ENCODE results near the gene TBC1D23.
"Not testable (repeated sequence)": the region's sequence is repeated elsewhere in the genome, so short reads cannot be mapped to it uniquely, and the experiment has no call there.

TBC1D23 gene

DNA sequence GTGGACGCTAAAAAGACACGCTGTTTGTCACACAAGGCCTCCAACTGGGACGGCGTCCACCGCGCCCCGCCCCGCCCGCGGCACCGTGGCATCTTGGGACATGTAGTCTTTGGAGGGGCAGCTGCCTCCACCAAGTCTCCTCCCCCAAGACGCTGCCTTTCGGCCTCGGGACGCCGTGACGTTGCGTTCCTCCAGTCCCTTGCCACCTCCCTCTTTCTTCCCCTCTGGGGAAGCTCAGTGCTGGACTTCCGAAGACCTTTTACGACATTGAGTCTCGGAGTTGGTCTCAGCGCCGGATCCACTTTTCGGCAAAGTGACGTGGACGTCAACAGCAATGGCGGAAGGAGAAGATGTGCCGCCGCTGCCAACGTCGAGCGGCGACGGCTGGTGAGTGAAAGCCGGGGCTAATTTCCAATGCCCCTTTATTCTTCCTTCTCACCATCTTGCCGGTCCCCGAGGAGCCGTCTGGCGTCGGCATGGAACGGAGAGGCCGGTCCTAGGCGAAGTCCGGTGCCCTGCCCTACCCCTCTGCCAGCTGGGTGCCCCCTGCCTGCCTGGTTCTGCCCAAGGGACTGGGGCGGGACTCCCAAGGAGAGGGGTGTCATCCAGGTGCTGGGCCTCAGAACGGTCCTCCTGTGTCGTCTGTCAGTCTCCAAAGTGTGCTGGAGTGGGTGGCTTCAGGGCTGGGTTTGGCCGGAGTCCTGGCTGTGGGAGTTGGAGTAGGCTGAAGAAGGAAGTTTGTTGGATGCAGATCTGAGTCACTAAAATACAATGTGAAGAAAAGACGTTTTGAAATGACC lies at the start of gene TBC1D23:
TBC1D23 (plus strand) TSS at position 308 of the 800 bp plus-strand sequence; CDS start at position 335, 27 bp downstream.
- H3K4me1 Mint-ChIP-seq, result peaks cover 52% of the 10 kb centered on the region
- peak; percentile 96 for DNase-seq

DNA sequence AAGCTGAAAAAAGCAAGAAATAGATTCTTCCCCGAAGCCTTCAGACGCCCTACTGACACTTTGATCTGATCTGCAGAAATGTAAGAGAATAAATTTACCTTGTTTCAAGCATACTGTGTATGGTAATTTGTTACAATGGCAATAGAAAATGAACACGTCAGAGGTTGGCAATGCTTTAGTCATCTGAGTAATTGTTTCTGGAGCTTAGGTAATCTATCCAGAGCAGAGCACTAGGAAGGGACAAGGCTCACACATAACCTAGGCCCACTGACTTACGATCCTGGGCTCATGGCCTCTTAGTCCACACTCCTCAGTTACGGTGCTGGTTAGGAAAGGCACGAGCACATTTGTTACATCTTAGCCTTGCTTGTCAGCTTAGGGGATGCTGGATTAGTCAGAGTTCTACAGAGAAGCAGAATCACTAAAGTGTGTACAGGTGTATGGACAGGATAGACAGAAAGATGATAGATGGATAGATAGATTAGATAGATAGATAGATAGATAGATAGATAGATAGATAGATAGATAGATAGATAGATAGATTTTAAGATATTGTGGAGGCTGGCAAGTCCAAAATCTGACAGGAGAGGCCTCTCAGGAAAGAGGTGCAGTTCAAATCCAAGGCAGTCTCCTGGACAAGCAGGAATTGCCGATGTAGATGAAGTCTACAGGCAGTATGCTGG lies 46.8 kb upstream of the TBC1D23 start:
- Mint-ChIP-seq H3K4me1 (peaks cover 11% of the 10 kb centered on the region), H3K27ac (no peak overlapping the region), H3K4me3 (no peak overlapping the region), H3K36me3 (ENCODE audit: low read depth) (no peaks in the 10 kb centered on the region), H3K9me3 (peaks cover 5% of the 10 kb centered on the region), H3K27me3 (peaks cover 4% of the 10 kb centered on the region)
- DNase-seq, result no peak
- ATAC-seq, result no peak

More for the DNA sequence above, at the start of gene TBC1D23:
- Mint-ChIP-seq H3K4me3 (peak within 1 kb of the TSS; percentile 93), H3K27me3 (no peaks in the 10 kb centered on the region), H3K36me3 (ENCODE audit: low read depth) (no peaks in the 10 kb centered on the region), H3K9me3 (no peaks in the 10 kb centered on the region), H3K27ac (peak within 1 kb of the TSS; percentile 93)
- ATAC-seq, result peak; percentile 100

DNA sequence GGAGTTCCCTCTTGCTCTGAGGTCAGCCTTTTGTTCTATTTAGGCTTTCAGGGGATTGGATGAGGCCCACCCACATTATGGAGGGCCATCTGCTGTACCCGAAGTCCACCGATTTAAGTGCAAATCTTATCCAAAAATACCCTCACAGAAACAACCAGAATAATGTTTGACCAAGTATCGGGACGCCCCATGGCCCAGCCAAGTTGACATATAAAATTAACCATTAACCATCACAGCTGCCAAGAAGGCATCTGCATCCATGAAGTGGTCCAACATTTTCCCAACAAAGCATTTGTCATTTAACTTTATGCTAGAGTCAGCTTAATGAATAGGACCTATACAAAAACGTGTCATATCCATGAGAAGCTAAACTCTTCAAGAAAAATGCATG lies 46.2 kb upstream of the TBC1D23 start:
- no peak for DNase-seq
- Mint-ChIP-seq H3K27me3 (peaks cover 9% of the 10 kb centered on the region), H3K9me3 (peaks cover 9% of the 10 kb centered on the region), H3K4me1 (peaks cover 10% of the 10 kb centered on the region), H3K36me3 (ENCODE audit: low read depth) (no peaks in the 10 kb centered on the region), H3K27ac (no peak overlapping the region), H3K4me3 (no peak overlapping the region)
- ATAC-seq, result no peak

DNA sequence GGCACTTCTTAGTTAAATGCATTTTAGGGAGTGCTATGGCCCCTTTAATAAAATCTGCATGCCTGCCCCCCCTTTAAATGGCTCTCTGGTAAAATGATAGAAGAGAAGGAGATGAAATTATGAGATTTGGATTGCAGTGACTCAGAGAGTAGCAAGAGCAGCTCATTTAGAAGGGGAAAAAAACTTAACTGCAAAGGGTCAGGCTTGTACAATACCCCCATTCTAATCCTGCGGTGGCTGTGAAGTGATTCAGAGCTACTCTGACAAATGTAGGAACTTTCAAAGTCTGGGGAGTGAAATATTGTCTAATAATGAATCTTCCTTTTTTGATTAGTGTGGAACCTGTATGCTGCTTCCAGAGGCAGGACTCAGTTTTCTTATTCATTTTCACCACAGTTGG lies 44.1 kb upstream of the TBC1D23 start:
- Mint-ChIP-seq H3K4me1 (no peaks in the 10 kb centered on the region), H3K27me3 (peaks cover 14% of the 10 kb centered on the region), H3K9me3 (peaks cover 9% of the 10 kb centered on the region), H3K36me3 (ENCODE audit: low read depth) (no peaks in the 10 kb centered on the region), H3K27ac (no peak overlapping the region), H3K4me3 (no peak overlapping the region)
- DNase-seq, result no peak
- ATAC-seq, result peak; percentile 20

DNA sequence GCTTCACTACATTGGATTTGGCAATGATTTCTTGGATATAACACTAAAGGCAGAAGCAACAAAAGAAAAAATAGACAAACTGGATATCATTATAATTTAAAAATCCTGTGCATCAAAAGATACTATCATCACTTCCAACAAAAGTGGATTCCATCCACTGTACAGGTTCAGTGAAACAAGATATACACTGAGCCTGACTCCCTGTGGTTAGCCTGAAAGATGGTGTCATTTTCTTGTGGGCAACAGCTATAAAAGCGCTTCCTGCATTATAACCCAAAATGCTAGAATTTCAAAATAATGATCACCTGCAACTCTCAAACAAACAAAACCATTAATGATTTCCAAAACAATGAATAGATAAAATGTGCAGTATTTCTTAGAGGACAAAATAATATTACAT lies 39.6 kb upstream of the TBC1D23 start:
- Mint-ChIP-seq H3K36me3 (ENCODE audit: low read depth) (no peaks in the 10 kb centered on the region), H3K27ac (no peak overlapping the region), H3K27me3 (peaks cover 14% of the 10 kb centered on the region), H3K4me1 (no peaks in the 10 kb centered on the region), H3K4me3 (no peak overlapping the region), H3K9me3 (peaks cover 9% of the 10 kb centered on the region)
- ATAC-seq, result no peak
- DNase-seq, result no peak

DNA sequence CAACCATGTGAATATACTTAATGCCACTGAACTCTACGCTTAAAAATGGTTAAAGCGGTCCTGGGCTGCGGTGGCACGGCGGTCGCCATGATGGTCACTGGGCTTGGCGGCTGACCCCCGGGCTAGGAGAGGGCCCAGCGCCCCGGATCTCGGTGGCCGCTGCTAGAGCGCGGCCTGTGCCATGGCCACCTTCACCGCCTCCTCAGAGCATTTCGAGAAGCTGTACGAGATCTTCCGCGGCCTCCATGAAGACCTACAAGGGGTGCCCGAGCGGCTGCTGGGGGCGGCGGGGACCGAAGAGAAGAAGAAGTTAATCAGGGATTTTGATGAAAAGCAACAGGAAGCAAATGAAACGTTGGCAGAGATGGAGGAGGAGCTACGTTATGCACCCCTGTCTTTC lies 35.6 kb upstream of the TBC1D23 start:
- Mint-ChIP-seq H3K27me3 (peaks cover 4% of the 10 kb centered on the region), H3K9me3 (no peaks in the 10 kb centered on the region), H3K36me3 (ENCODE audit: low read depth) (no peaks in the 10 kb centered on the region), H3K27ac (no peak overlapping the region), H3K4me1 (no peaks in the 10 kb centered on the region), H3K4me3 (no peak overlapping the region)
- ATAC-seq (no peak), DNase-seq (no peak)

DNA sequence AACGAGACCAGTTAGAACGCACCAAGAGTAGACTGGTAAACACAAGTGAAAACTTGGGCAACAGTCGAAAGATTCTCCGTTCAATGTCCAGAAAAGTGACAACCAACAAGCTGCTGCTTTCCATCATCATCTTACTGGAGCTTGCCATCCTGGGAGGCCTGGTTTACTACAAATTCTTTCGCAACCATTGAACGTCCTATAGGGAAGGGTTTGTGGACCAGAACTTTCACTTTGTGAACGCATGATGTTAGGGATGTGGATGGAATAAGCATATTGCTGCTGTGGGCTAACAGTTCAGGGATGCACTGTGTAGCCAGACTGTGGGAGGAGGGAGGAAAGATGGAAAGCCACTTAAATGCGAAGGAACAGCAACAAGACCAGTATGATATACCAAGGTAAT lies 34.9 kb upstream of the TBC1D23 start:
- Mint-ChIP-seq H3K27me3 (peaks cover 1% of the 10 kb centered on the region), H3K4me3 (no peak overlapping the region), H3K36me3 (ENCODE audit: low read depth) (no peaks in the 10 kb centered on the region), H3K27ac (no peak overlapping the region), H3K9me3 (no peaks in the 10 kb centered on the region), H3K4me1 (no peaks in the 10 kb centered on the region)
- ATAC-seq (no peak), DNase-seq (no peak)

DNA sequence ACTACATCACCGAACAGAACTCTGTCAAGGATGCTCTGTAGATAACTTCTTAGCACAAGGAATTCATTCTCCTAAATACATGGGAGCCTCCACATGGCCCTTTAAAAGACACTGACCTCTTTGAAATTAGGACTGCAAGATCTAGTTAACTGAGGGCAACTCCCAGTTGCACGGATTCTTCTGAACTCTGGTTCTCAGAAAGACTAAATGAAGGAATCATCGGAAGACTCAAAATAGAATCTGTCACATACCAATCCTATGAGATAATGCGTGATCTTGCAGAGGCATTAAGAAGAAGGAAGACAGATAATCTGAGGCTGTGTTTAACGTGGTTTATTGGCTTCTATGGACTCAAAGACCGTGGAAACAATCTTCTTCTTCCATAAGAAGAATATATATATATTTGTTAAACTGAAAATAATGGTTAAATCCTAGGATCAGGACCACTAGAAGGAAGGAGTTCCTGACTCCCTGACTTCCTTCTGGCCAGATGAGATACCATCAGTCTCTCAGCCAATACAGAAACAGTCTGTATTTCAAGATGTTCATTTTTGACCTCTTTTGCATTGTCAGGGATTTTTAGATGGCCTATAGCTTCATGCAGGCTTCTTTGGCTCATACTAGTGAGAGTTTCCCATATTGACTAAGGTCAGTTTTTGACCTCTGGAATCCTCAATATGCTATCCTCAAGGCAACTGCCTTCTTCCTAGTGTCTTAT lies 33.9 kb upstream of the TBC1D23 start:
- ATAC-seq (no peak), DNase-seq (no peak)
- H3K27ac Mint-ChIP-seq, result no peak overlapping the region
- H3K36me3 Mint-ChIP-seq (ENCODE audit: low read depth), result no peaks in the 10 kb centered on the region
- H3K4me1 Mint-ChIP-seq, result no peaks in the 10 kb centered on the region
- H3K9me3 Mint-ChIP-seq, result no peaks in the 10 kb centered on the region
- no peak overlapping the region for H3K4me3 Mint-ChIP-seq
- H3K27me3 Mint-ChIP-seq, result no peaks in the 10 kb centered on the region

DNA sequence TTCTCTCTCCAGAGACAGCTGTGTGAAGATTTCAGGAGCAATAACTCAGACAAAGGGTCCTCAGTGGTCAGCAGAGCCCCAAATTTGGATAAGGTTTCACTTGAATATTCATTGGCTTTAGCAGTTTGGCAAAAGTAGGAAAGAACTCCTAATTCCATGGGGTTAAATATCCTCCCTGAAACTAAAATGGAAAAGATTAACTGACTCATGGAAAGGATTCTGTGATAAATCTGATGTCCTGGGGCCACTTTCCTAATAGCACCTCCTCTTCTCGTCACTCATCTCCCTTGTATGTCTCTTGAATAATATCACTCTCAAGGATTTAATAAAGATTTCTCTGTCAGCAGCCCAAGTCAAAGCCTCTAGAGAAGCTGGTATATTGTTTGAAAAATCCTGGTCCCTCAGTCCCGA lies 33.3 kb upstream of the TBC1D23 start:
- DNase-seq (no peak), ATAC-seq (no peak)
- Mint-ChIP-seq H3K27ac (no peak overlapping the region), H3K4me1 (no peaks in the 10 kb centered on the region), H3K9me3 (no peaks in the 10 kb centered on the region), H3K27me3 (no peaks in the 10 kb centered on the region), H3K36me3 (ENCODE audit: low read depth) (no peaks in the 10 kb centered on the region), H3K4me3 (no peak overlapping the region)

DNA sequence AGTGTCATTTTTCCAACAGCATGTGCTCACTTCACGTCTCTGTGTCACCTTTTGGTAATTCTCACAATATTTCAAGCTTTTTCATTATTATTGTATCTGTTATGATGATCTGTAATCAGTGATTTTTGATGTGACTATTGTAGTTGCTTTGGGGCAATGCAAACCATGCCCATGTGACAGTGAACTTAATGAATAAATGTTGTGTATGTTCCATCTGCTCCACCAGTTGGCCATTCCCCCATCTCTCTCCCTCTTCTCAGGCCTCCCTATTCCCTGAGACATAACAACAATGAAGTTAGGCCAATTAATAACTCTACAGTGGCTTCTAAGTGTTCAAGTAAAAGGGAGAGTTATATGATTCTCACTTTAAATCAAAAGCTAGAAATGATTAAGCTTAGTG lies 32.5 kb upstream of the TBC1D23 start:
- Mint-ChIP-seq H3K27ac (no peak overlapping the region), H3K4me1 (no peaks in the 10 kb centered on the region), H3K27me3 (no peaks in the 10 kb centered on the region), H3K4me3 (no peak overlapping the region), H3K9me3 (no peaks in the 10 kb centered on the region), H3K36me3 (ENCODE audit: low read depth) (no peaks in the 10 kb centered on the region)
- ATAC-seq, result no peak
- DNase-seq, result no peak

DNA sequence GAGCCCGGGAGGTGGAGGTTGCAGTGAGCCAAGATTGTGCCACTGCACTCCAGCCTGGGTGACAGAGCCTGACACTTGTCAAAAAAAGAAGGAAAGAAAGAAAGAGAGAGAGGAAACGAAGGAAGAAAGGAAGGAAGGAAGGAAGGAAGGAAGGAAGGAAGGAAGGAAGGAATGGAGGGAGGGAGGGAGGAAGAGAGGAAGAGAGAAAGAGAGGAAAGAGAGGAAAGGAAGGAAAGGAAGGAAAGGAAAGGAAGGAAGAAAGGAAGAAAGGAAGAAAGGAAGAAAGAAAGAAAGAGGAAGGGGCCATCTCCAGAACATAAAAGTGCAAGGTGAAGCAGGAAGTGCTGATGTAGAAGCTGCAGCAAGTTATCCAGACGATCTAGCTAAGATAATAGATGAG lies 31.6 kb upstream of the TBC1D23 start:
- not testable (repeated sequence) for H3K27me3 Mint-ChIP-seq; H3K36me3 Mint-ChIP-seq (ENCODE audit: low read depth); H3K27ac Mint-ChIP-seq; H3K9me3 Mint-ChIP-seq; ATAC-seq; DNase-seq; H3K4me3 Mint-ChIP-seq; H3K4me1 Mint-ChIP-seq

DNA sequence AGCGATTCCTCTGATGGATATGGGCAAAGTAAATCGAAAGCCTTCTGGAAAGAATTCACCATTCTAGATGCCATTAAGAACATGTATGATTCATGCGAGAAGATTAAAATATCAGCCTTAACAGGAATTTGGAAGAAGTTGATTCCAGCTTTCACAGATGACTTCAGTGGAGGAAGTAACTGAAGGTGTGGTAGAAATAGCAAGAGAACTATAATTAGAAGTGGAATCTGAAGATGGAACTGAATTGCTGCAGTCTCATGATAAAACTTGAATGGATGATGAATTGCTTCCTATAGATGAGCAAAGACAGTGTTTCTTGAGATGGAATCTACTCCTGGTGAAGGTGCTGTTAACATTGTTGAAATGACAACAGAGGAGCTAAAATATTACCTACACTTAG lies 30.1 kb upstream of the TBC1D23 start:
- DNase-seq (no peak), ATAC-seq (no peak)
- no peaks in the 10 kb centered on the region for H3K9me3 Mint-ChIP-seq
- H3K4me1 Mint-ChIP-seq, result no peaks in the 10 kb centered on the region
- no peak overlapping the region for H3K4me3 Mint-ChIP-seq
- no peak overlapping the region for H3K27ac Mint-ChIP-seq
- H3K27me3 Mint-ChIP-seq, result no peaks in the 10 kb centered on the region
- H3K36me3 Mint-ChIP-seq (ENCODE audit: low read depth), result no peaks in the 10 kb centered on the region

DNA sequence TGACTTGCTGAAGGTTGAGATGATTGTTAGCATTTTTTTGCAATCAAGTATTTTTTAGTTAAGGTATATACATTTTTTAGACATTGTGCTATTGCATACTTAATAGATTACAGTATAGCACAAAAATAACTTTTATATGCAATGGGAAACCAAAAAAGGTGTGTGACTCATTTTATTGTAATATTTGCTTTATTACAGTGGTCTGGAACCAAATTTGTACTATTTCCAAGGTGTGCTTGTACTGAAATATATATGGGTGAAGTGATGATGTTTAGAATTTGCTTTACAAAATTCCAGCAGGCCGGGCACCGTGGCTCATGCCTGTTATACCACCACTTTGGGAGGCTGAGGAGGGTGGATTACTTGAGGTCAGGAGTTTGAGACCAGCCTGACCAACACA lies 29.1 kb upstream of the TBC1D23 start:
- Mint-ChIP-seq H3K4me3 (no peak overlapping the region), H3K9me3 (no peaks in the 10 kb centered on the region), H3K36me3 (ENCODE audit: low read depth) (no peaks in the 10 kb centered on the region), H3K4me1 (no peaks in the 10 kb centered on the region), H3K27me3 (no peaks in the 10 kb centered on the region), H3K27ac (no peak overlapping the region)
- ATAC-seq, result no peak
- no peak for DNase-seq

DNA sequence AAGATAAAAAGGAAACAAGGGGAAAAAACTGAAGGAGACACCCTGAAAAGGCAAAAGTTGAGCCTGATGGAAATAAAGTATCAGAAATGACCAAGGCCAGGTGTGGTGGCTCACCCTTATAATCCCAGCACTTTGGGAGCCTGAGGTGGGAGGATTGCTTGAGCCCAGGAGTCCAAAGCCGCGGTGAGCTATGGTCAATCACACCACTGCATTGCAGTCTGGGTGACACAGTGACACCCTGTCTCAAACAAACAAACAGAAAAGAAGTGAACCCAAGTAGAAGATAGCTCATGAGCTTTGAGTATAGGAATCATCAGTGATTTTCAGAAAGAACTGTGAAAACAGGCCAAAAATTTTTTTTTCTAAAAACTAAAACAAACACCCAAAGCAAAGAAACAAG lies 26.4 kb upstream of the TBC1D23 start:
- Mint-ChIP-seq H3K4me3 (no peak overlapping the region), H3K27ac (no peak overlapping the region), H3K4me1 (no peaks in the 10 kb centered on the region), H3K9me3 (peaks cover 3% of the 10 kb centered on the region), H3K27me3 (no peaks in the 10 kb centered on the region), H3K36me3 (ENCODE audit: low read depth) (no peaks in the 10 kb centered on the region)
- DNase-seq (no peak), ATAC-seq (no peak)

DNA sequence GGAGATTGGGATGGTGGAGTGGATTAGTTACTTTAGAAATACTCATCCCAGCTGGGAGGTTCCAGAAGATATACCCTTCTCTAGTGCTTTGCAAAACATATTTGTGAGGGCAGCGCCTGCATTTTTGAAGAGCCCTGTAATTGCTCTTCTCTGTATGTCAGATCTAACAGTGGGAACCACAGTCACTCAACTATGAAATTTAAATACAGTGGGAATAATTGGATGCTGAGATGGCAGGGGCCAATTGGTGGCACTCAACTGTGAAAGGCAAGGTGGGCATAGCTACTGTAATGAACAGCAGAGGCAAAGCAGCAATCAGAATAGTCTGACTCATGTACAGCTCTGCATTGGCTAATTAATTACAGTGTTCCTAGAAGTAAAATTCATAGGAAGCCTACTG lies 22.2 kb upstream of the TBC1D23 start:
- H3K4me1 Mint-ChIP-seq, result no peaks in the 10 kb centered on the region
- peaks cover 3% of the 10 kb centered on the region for H3K9me3 Mint-ChIP-seq
- ATAC-seq, result no peak
- DNase-seq, result no peak
- H3K36me3 Mint-ChIP-seq (ENCODE audit: low read depth), result no peaks in the 10 kb centered on the region
- H3K4me3 Mint-ChIP-seq, result no peak overlapping the region
- no peak overlapping the region for H3K27ac Mint-ChIP-seq
- H3K27me3 Mint-ChIP-seq, result no peaks in the 10 kb centered on the region
